HG02588 (cell line): ENCODE results near the gene PDE6H.

Source experiments
- ATAC-seq: cut with Tn5 transposase; IDR thresholded peaks from one replicate; pipeline ENCODE4 v1.9.1; 2021; ENCODE audit warnings: mild to moderate bottlenecking, moderate library complexity; ENCODE audit not compliant: unreplicated experiment

PDE6H gene

GRCh38 chr12:14999021-14999694 lies 26.3 kb downstream of the PDE6H start:
- no peak for ATAC-seq

- no peak for ATAC-seq
Observed at GRCh38 chr12:14999695-15000365, 27.0 kb downstream of the PDE6H start.

- ATAC-seq: no peak
Observed at GRCh38 chr12:15000575-15000974, 27.7 kb downstream of the PDE6H start.

- no peak for ATAC-seq
Observed at GRCh38 chr12:15001733-15002382, 29.0 kb downstream of the PDE6H start.

- no peak for ATAC-seq
Observed at GRCh38 chr12:15004421-15004820, 31.6 kb downstream of the PDE6H start.

- no peak for ATAC-seq
Observed at GRCh38 chr12:15005064-15005463, 32.2 kb downstream of the PDE6H start.

GRCh38 chr12:15007551-15007950 lies 34.7 kb downstream of the PDE6H start:
- no peak for ATAC-seq

- ATAC-seq: no peak
Observed at GRCh38 chr12:15011162-15011561, 38.3 kb downstream of the PDE6H start.

GRCh38 chr12:15013634-15014179 lies 40.9 kb downstream of the PDE6H start:
- no peak for ATAC-seq

GRCh38 chr12:15014708-15015107 lies 41.9 kb downstream of the PDE6H start:
- no peak for ATAC-seq

- ATAC-seq: no peak
Observed at GRCh38 chr12:15015121-15015520, 42.3 kb downstream of the PDE6H start.

GRCh38 chr12:15020156-15020555 lies 47.3 kb downstream of the PDE6H start:
- ATAC-seq: no peak
